GM06990 (cell line): Measurements from ENCODE around the gene MGMT.

ENCODE experiments used
- DNase-seq: peaks from one replicate; pipeline ENCODE4 v3.0.0-alpha.2; 2011; ENCODE audit not compliant: insufficient read length; ENCODE audit errors: extremely low read depth
- H3K27me3 ChIP-seq: replicated peaks from 2 replicates; pipeline ENCODE4 v1.6.0; 2011; ENCODE audit warnings: low read length; ENCODE audit not compliant: control insufficient read depth, insufficient read depth
- H3K36me3 ChIP-seq: 2 replicates; pipeline ENCODE4 v1.5.1; 2011; ENCODE audit warnings: low read length; ENCODE audit not compliant: control insufficient read depth, insufficient read depth
- H3K4me3 ChIP-seq: replicated peaks from 2 replicates; pipeline ENCODE4 v1.5.1; 2011; ENCODE audit warnings: low read depth, mild to moderate bottlenecking, control low read depth, low read length
- TF ChIP-seq, protein P1 (sequence below): IDR thresholded peaks from 2 replicates; pipeline ENCODE4 v1.5.1; 2011; ENCODE audit warnings: low read length, control low read depth, mild to moderate bottlenecking, inconsistent platforms; ENCODE audit not compliant: insufficient read depth, poor library complexity, severe bottlenecking

The MGMT gene

DNA sequence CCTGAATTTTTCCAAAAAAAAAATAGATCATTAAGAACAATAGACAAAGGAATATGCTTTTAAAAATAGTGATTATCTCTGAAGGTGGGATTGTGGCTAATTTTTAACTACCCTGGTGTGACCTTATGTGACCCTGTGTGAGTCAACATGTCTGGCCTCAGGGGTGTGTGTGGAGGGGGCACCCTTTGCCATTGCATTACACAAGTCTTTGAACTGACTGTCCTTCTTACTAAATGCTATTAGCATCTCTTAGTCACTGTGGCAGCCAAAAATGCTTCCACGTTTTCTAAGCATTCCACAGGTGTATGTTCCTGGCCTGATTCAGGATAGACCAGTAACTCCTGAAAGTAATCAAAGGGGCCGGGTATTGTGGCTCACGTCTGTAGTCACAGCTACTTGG lies 175.4 kb downstream of the MGMT start:
- no peaks in the 10 kb centered on the region for H3K27me3 ChIP-seq
- H3K4me3 ChIP-seq = no peak overlapping the region
- DNase-seq = no peak
- H3K36me3 ChIP-seq = no peaks in the 10 kb centered on the region
- TF ChIP-seq, protein P1, sequence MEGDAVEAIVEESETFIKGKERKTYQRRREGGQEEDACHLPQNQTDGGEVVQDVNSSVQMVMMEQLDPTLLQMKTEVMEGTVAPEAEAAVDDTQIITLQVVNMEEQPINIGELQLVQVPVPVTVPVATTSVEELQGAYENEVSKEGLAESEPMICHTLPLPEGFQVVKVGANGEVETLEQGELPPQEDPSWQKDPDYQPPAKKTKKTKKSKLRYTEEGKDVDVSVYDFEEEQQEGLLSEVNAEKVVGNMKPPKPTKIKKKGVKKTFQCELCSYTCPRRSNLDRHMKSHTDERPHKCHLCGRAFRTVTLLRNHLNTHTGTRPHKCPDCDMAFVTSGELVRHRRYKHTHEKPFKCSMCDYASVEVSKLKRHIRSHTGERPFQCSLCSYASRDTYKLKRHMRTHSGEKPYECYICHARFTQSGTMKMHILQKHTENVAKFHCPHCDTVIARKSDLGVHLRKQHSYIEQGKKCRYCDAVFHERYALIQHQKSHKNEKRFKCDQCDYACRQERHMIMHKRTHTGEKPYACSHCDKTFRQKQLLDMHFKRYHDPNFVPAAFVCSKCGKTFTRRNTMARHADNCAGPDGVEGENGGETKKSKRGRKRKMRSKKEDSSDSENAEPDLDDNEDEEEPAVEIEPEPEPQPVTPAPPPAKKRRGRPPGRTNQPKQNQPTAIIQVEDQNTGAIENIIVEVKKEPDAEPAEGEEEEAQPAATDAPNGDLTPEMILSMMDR = no peak

DNA sequence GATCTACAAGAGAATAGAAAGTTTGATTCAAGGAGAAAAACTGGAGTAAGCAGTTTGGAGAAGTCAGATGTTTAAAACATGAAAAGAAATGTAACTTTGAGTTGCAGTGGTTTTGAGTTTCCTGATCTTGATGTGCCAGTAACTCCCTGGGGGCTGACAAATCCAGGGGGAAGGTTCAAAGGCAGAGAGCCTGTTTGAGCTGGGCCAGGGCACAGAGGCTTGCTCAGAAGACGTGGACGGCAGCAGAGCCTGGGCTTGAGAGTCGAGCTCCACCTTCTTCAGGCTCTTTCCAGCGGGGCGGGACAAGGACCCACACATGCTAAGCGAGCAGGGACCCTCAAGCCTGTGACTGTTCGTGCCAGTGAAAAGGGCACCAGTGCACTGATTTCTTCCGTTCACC lies 176.2 kb downstream of the MGMT start:
- no peak overlapping the region for H3K4me3 ChIP-seq
- TF ChIP-seq, protein P1 = no peak
- DNase-seq = no peak

DNA sequence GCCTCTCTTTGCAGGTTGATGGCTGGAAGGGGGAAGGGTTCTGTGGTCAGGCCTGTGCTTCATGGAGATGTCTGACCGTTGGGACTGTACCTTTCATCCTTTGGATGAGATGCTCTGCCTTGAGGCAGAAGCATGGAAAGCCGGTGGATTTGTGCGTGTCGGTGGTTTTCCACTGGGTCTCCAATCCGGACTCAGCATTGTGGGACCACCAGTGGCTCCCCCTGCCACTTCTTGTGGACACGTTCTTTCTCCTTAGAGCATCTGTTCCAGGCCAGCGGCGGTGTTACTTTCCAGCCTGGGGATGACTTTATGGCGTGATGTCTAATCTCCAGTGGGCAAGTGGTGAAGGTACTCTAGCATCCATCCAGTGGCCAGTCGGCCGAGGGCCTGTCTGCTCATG lies 178.4 kb downstream of the MGMT start:
- no peaks in the 10 kb centered on the region for H3K27me3 ChIP-seq
- DNase-seq = no peak
- no peaks in the 10 kb centered on the region for H3K36me3 ChIP-seq
- TF ChIP-seq, protein P1 = no peak
- no peak overlapping the region for H3K4me3 ChIP-seq

More for the DNA sequence above, 176.2 kb downstream of the MGMT start:
- Histone ChIP-seq H3K27me3 (no peaks in the 10 kb centered on the region), H3K36me3 (no peaks in the 10 kb centered on the region)

DNA sequence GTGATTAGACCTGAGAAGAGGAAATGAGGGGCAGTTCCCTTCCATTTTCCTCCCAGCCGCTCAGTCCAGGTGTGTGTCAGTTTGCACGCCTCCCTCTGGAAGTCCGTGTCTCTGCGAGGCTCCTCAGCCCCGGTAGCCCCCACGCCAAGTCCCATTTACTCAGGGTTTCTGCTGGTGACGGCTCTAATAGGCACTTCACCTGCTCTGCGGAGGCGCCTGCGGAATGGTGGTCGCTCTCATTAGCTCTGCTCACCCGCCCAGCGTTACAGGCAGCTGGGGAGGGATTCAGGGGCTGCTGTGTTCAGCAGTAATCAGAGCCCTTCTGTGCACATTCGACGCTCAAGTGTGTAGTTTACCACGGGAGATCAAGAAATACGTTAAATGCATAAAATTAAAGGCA lies 179.9 kb downstream of the MGMT start:
- no peak for DNase-seq
- Histone ChIP-seq H3K27me3 (no peaks in the 10 kb centered on the region), H3K36me3 (no peaks in the 10 kb centered on the region), H3K4me3 (no peak overlapping the region)
- TF ChIP-seq, protein P1 = no peak

DNA sequence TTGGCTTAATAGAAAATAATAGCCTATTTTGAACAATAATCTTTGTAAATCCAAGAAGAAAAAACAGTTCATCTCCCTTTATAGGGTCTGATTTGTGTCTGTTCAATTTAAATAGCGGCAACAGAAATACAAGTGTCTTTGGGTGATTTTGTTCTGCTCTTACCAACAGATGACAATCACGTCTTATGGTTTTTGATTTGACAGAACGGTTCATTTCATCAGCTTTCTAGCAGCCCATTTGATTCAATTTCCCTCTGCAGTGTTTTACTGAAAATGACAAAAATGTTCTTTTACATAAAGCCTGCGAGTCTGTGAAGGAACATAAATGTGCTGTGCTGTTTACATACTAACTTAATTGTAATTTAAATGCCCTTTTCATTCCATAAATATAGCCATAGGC lies 180.5 kb downstream of the MGMT start:
- Histone ChIP-seq H3K4me3 (no peak overlapping the region), H3K36me3 (no peaks in the 10 kb centered on the region), H3K27me3 (no peaks in the 10 kb centered on the region)
- TF ChIP-seq, protein P1 = no peak
- DNase-seq = no peak

DNA sequence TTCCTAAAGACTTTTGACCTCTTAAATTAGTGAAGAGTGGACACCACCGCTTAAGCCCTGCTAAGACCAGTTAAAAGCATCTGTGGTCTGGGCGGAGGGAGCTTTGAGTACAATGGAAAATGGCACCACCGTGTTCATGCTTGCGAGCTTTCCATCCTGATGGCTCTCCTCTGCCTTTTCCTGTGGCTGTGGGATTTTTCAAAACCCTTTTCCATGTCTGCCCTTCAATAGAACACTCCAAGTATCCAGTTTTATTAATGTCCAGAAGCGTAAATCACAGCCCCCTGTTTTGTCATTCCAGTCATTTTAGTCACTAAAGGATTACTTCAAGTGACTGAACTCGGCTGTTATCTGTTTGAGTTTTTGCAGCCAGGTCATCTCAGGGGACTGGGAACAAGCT lies 181.8 kb downstream of the MGMT start:
- DNase-seq = no peak
- Histone ChIP-seq H3K27me3 (no peaks in the 10 kb centered on the region), H3K4me3 (no peak overlapping the region), H3K36me3 (no peaks in the 10 kb centered on the region)
- TF ChIP-seq, protein P1 = no peak
